IPS-NIHi11 (cell line): ENCODE data around the gene ZDHHC1.

ENCODE experiments used
- DNase-seq: peaks from one replicate; pipeline ENCODE4 v3.0.0; 2012; ENCODE audit warnings: mixed read lengths, low spot score

ZDHHC1 gene

GRCh38 chr16:67409631-67410030 is 6.6 kb downstream of the ZDHHC1 start:
- no peak for DNase-seq

- peak; percentile 53 for DNase-seq
Observed at GRCh38 chr16:67407788-67408452, 8.4 kb downstream of the ZDHHC1 start.

- DNase-seq, result no peak
Observed at GRCh38 chr16:67407176-67407787, 9.0 kb downstream of the ZDHHC1 start.

GRCh38 chr16:67406111-67406971 is 9.9 kb downstream of the ZDHHC1 start:
- no peak for DNase-seq

GRCh38 chr16:67405336-67405735 is 10.9 kb downstream of the ZDHHC1 start:
- DNase-seq, result no peak

GRCh38 chr16:67404740-67405226 is 11.5 kb downstream of the ZDHHC1 start:
- DNase-seq, result peak; percentile 57

GRCh38 chr16:67403976-67404555 is 12.2 kb downstream of the ZDHHC1 start:
- DNase-seq, result no peak

- no peak for DNase-seq
Observed at GRCh38 chr16:67400901-67401300, 15.4 kb downstream of the ZDHHC1 start.

GRCh38 chr16:67399749-67400704 is 16.2 kb downstream of the ZDHHC1 start:
- no peak for DNase-seq

GRCh38 chr16:67399218-67399733 is 17.0 kb downstream of the ZDHHC1 start:
- DNase-seq, result peak; percentile 90

- DNase-seq, result no peak
Observed at GRCh38 chr16:67398546-67399217, 17.6 kb downstream of the ZDHHC1 start.

- DNase-seq, result no peak
Observed at GRCh38 chr16:67397812-67398545, 18.3 kb downstream of the ZDHHC1 start.

GRCh38 chr16:67397036-67397801 is 19.1 kb downstream of the ZDHHC1 start:
- no peak for DNase-seq

GRCh38 chr16:67396159-67397035 is 19.9 kb downstream of the ZDHHC1 start:
- peak; percentile 89 for DNase-seq

GRCh38 chr16:67395458-67396158 is 20.7 kb downstream of the ZDHHC1 start:
- no peak for DNase-seq

- no peak for DNase-seq
Observed at GRCh38 chr16:67395105-67395457, 21.2 kb downstream of the ZDHHC1 start.
